HG03354 (cell line): ENCODE results near the gene EN2.
"Not testable (repeated sequence)": the region's sequence is repeated elsewhere in the genome, so short reads cannot be mapped to it uniquely, and the experiment has no call there.

ENCODE experiments used
- ATAC-seq: cut with Tn5 transposase; IDR thresholded peaks from one replicate; pipeline ENCODE4 v1.9.1; 2021; ENCODE audit warnings: mild to moderate bottlenecking; ENCODE audit not compliant: unreplicated experiment, poor library complexity, severe bottlenecking

EN2 gene

DNA sequence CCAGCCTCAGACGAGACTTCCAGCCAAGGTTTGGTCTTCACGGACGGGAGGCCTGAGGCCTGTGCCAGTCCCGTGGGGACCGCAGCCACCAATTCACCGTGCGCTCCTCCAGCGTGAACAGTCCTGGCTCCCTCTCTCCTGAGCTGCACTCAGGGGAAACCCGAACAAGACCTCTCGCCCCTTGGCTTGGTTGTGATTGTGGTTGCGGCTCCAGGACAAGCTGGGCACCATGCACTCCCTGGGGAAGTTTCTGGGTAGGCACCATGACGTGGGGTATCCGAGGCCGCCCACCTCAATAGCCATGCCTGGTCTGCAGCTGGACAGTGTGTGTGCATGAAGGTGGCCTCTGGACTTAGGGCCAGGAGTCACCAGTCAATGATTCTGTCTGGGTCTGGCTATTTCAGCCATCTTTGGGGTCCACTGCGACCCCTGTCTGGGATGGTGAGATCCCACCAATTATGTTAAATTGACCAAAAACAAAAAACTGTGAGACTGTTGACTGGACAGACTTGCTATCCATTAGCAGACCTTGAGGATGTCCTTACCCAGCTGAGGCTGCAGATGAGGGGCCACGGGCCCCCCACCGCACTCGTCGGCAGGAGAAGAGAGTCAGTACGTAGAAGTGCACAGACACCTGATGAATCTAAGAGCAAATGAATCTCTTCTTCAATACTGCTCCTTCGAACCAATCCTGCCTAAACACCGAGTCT, 33.5 kb upstream of the EN2 start:
- ATAC-seq, result no peak

DNA sequence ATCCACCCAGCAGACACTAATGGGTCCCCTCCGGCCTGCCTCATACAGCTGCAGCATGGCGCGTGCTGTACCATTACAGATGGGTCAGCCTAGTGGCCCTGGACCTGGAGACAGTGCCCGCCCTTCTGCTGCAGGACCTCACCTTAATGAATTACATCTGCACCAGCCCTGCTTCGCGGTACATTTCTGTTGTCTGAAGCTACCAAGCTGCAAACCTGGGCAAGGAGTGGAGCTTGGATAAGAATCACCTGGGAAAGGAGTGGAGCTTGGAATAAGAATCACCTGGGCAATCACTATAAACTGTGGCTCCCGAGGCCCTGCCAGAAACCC, 33.0 kb upstream of the EN2 start:
- ATAC-seq, result no peak

DNA sequence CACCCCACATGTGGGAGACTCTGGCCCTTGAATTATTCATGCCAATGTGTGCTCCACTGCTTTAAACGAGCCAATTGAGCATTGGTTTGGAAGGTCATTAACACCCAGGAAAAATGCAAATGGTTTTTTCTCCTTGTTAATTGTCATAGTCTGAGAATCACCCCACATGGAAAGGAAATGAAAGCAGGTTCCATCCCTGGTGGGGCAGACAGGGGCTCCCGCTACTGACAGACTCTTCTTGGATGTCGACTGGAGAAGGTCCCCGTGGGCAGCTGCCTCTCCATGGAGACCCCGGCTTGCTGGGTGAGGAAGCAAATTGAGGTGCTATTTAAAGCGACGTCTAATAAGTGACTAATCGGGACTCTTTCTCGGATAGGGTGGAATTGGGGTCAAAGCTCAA, 32.0 kb upstream of the EN2 start:
- no peak for ATAC-seq

- ATAC-seq, result no peak
Observed at GRCh38 chr7:155426543-155427410, 31.2 kb upstream of the EN2 start.

DNA sequence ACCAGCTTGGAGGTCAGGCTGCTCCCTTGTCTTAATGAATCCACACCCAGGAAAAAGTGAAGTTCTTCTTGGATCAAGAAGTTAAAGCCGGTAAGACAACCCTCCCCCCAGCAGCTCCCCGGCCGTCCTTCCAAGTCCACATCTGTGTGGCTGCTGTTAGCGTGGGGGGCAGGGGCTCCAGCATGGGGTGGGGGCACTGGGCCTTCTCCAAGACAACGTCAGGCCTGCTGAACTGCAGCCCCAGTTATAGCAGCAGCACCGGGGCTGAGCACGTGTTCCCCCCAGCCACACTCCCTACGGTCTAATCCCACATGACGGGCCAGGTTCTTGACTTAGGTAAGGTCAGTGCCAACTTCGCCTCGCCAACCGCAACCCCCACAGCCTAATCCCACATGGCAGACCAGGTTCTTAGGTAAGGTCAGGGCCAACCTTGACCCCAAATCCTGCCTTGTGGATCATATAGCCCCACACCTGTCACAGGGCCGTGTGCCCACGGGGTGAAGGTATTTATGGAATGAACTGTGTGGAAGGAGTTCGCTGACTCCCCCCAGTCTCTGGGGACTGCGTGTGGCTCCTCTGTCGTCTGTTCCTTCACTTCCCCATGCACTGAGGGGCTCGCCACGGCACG, 30.4 kb upstream of the EN2 start:
- no peak for ATAC-seq

GRCh38 chr7:155428171-155428834, 29.6 kb upstream of the EN2 start:
- no peak for ATAC-seq

DNA sequence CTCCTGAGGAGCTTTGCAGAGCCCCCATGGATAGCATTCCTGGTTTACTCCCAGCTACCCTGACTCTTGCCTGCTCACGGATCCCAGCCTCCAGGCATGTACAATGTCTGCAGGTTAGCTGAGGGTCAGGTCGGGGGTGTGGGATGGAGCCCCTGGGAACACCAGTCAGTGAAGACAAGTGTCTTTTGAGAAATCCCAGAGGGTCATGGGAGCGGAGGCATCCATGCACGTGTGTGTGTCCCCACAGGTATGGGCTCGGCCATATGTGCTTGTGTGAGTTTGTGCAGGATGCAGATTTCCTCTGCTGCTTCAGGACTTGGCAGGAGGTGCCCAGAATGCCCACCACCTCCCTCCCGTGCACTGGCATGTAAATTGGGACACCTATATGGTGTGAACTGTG, 28.3 kb upstream of the EN2 start:
- no peak for ATAC-seq

- no peak for ATAC-seq
Observed at GRCh38 chr7:155430606-155431005, 27.3 kb upstream of the EN2 start.

GRCh38 chr7:155431231-155431630, 26.7 kb upstream of the EN2 start:
- ATAC-seq, result no peak

GRCh38 chr7:155431711-155432110, 26.2 kb upstream of the EN2 start:
- ATAC-seq, result no peak

DNA sequence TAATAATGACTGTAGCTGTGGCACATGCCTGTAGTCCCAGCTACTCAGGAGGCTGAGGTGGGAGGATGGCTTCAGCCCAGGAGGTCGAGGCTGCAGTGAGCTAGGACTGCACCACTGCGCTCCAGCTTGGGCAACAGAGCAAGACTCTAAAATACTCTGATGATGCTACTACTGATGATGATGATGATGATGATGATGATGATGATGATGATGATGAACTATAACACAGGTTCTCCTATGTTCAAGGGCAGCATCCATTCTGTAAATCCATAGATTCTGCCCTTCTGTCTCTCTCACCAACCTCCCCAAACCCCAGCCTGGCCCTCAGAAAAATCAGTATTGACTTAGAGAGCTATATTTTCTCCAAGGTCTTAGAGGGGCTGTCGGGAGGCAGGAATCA, 22.8 kb upstream of the EN2 start:
- no peak for ATAC-seq

- ATAC-seq, result no peak
Observed at GRCh38 chr7:155437836-155438235, 20.1 kb upstream of the EN2 start.

- ATAC-seq, result no peak
Observed at GRCh38 chr7:155438777-155439176, 19.2 kb upstream of the EN2 start.

DNA sequence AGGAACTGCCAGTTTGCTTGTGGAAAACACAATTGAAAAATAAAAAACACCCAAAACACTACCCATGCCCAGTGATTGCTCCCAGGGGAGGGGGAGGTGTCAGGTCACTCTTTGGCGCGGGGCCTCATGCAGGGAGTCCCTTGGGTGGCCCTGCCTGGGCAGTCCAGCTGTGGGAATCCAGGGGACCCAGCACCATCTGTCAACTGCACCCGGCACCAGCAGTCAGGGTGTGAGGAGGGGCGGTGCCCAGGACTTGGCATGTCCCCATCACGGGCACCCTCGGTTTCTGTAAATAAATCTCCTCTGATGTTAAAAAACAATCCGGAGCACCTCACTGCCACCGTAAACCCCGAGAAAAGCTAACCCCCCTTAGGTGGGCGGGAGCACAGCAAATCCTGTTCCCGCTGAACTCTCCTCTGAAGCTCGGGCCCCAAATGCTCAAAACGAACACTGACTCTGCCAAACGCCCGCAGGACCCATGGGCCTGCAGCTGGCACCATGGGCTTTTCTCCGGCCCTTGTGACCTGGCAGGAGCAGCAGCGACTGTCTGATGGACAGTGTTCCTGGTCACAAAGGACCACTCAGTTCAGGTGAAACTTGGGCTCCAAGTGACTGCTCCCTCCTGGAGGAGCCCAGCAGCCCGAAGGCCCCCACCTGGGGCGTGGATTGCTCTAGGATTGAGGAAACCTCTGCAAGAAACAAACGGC, 18.5 kb upstream of the EN2 start:
- no peak for ATAC-seq

GRCh38 chr7:155440018-155440410, 17.9 kb upstream of the EN2 start:
- ATAC-seq, result no peak

DNA sequence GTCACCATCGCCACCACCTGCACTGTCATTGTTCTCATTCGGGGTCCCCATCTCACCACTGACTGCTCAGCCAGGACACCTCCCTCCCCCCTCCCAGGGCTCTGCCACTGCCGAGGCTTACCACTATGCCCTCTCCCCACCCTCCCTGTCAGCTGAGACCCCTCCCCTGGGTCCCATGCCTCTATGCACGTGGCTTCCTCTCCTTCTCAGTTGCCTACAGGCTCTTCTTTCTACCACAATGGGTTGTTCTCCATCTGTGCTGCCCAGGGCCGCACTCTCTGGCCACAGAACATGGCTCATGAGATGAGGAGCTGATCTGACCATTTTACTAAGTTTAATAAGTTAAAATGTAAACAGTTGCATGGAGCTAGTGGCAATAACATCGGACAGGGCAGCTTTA, 16.1 kb upstream of the EN2 start:
- no peak for ATAC-seq

GRCh38 chr7:155444746-155445145, 13.2 kb upstream of the EN2 start:
- ATAC-seq, result no peak

GRCh38 chr7:155445606-155446005, 12.3 kb upstream of the EN2 start:
- ATAC-seq, result not testable (repeated sequence)

DNA sequence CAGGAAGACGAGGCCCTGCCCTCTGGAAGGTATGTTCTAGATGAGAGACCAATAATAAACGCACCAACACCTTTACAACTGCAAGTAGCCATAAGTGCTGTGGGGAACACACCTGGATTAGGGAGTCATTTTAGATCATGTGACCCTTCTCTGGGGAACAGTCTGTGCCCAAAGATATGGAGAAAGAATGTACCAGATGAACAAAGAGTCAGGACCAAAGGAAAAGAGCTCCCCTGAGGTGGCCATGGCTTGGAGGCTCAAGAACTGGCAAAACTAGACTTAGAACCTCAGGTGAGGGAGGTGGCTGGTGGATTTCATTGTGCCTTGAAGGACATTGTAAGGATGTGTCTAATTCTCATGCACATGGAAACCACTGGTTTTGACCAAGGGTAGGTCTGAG, 10.3 kb upstream of the EN2 start:
- no peak for ATAC-seq

GRCh38 chr7:155448632-155449007, 9.3 kb upstream of the EN2 start:
- ATAC-seq, result no peak
